SK-N-SH (cell line): ENCODE data around the gene INTS11. TPM values are rescaled to one million over a fixed set of nuclear protein-coding genes. Genes with fewer than 3 reads are reported as not detected.

ENCODE experiments used
- CTCF ChIA-PET: fragments of 300-600, 350-600 bp; formaldehyde crosslinking; extraction: SDS; loops from one replicate; lab custom pipeline; 2021; lab: Yijun Ruan, JAX
- POLR2A ChIA-PET: fragments of 350-600 bp; sonication (Branson Sonifier 250); formaldehyde crosslinking; extraction: SDS; loops from one replicate; lab custom pipeline; 2020; ENCODE audit warnings: antibody characterized with exemption, inconsistent platforms; lab: Yijun Ruan, JAX
- DNase-seq: peaks from one replicate; pipeline ENCODE4 v3.0.0; 2012
- H2AFZ ChIP-seq: fragments of 200-600 bp; sonication (generic); 2 replicates; pipeline ENCODE4 v1.8.1; 2016; ENCODE audit warnings: antibody characterized with exemption, mild to moderate bottlenecking, low read depth
- H3F3A ChIP-seq: fragments of 200-600 bp; sonication (generic); replicated peaks from 2 replicates; pipeline ENCODE3; 2016; ENCODE audit warnings: antibody characterized with exemption, mild to moderate bottlenecking; ENCODE audit not compliant: insufficient read depth
- H3K27ac ChIP-seq, 2 experiments: fragments of 200-500 bp in 1 of 2; fragments of 200-600 bp in 1 of 2; sonication (Bioruptor generic) in 1 of 2; sonication (generic), shearing (Covaris generic) in 1 of 2; 2 replicates each; pipeline versions ENCODE4 v1.5.1 to v1.6.1; 2014 to 2016; ENCODE audit warnings: low read depth in 2 of 2, inconsistent platforms in 1 of 2, low read length in 1 of 2, mild to moderate bottlenecking in 1 of 2, mixed read lengths in 1 of 2
- H3K27me3 ChIP-seq: fragments of 200-600 bp; sonication (generic), shearing (Covaris generic); 2 replicates; pipeline ENCODE4 v1.6.1; 2016; ENCODE audit warnings: mixed run types; ENCODE audit not compliant: insufficient read depth
- H3K36me3 ChIP-seq, 2 experiments: fragments of 200-500 bp in 1 of 2; fragments of 200-600 bp in 1 of 2; sonication (Bioruptor generic) in 1 of 2; sonication (generic) in 1 of 2; replicated peaks in 1 of 2; 2 replicates each; pipeline versions ENCODE3 to v1.5.1; 2014 to 2016; ENCODE audit warnings: low read length in 1 of 2, mild to moderate bottlenecking in 1 of 2; ENCODE audit not compliant: insufficient read depth in 2 of 2, control insufficient read depth in 1 of 2
- H3K4me1 ChIP-seq, 2 experiments: fragments of 200-500 bp in 1 of 2; fragments of 200-600 bp in 1 of 2; sonication (Bioruptor generic) in 1 of 2; sonication (generic), shearing (Covaris generic) in 1 of 2; 2 replicates each; pipeline versions ENCODE4 v1.5.1 to v1.6.1; 2014 to 2016; ENCODE audit warnings: low read depth in 1 of 2, low read length in 1 of 2, mixed run types in 1 of 2; ENCODE audit not compliant: insufficient read depth in 2 of 2, control insufficient read depth in 1 of 2
- H3K4me2 ChIP-seq: fragments of 200-600 bp; sonication (generic), shearing (Covaris generic); 2 replicates; pipeline ENCODE4 v1.6.1; 2017; ENCODE audit warnings: mixed run types
- H3K4me3 ChIP-seq, 2 experiments: fragments of 200-500 bp in 1 of 2; fragments of 200-600 bp in 1 of 2; sonication (Bioruptor generic) in 1 of 2; sonication (generic), shearing (Covaris generic) in 1 of 2; 2 replicates each; pipeline versions ENCODE4 v1.5.1 to v1.8.1; 2014 to 2016; ENCODE audit warnings: low read depth in 2 of 2, inconsistent platforms in 1 of 2, low read length in 1 of 2, mild to moderate bottlenecking in 1 of 2, mixed read lengths in 1 of 2, moderate library complexity in 1 of 2
- H3K79me2 ChIP-seq: fragments of 200-600 bp; sonication (generic); 2 replicates; pipeline ENCODE4 v1.8.1; 2017; ENCODE audit warnings: mild to moderate bottlenecking; ENCODE audit not compliant: insufficient read depth
- H3K9ac ChIP-seq: fragments of 200-600 bp; sonication (generic); 2 replicates; pipeline ENCODE4 v1.6.1; 2017; ENCODE audit warnings: mixed run types
- H3K9me2 ChIP-seq: fragments of 200-600 bp; sonication (generic); 2 replicates; pipeline ENCODE4 v1.6.1; 2017; ENCODE audit warnings: mixed run types
- H3K9me3 ChIP-seq: fragments of 200-600 bp; sonication (generic); 2 replicates; pipeline ENCODE4 v1.6.1; 2017; ENCODE audit warnings: mixed run types, mild to moderate bottlenecking, moderate library complexity
- H4K20me1 ChIP-seq: fragments of 200-600 bp; sonication (generic); 2 replicates; pipeline ENCODE4 v1.6.1; 2017; ENCODE audit warnings: mild to moderate bottlenecking, mixed run types; ENCODE audit not compliant: insufficient read depth
- CHD2 ChIP-seq: fragments of 150-350 bp; IDR thresholded peaks from 2 replicates; pipeline ENCODE4 v1.6.1; 2018; ENCODE audit warnings: low read length; ENCODE audit not compliant: partially characterized antibody
- CTCF ChIP-seq: fragments of 200-600 bp; sonication (generic); IDR thresholded peaks from 2 replicates; pipeline ENCODE4 v1.6.1; 2017; ENCODE audit warnings: antibody characterized with exemption, mild to moderate bottlenecking, moderate library complexity
- ELF1 ChIP-seq: IDR thresholded peaks from 2 replicates; pipeline ENCODE4 v1.4.0; 2012
- EP300 ChIP-seq, 2 experiments: IDR thresholded peaks; 2 replicates each; pipeline versions ENCODE4 v1.4.0 to v1.6.1; 2012; ENCODE audit warnings: borderline replicate concordance in 1 of 2, low read depth in 1 of 2, low read length in 1 of 2
- EZH2phosphoT487 ChIP-seq: fragments of 200-600 bp; sonication (generic); IDR thresholded peaks from 2 replicates; pipeline ENCODE4 v1.6.1; 2017; ENCODE audit warnings: low read depth, mixed run types, mild to moderate bottlenecking, antibody characterized with exemption, moderate library complexity, borderline replicate concordance
- FOSL2 ChIP-seq: IDR thresholded peaks from 2 replicates; pipeline ENCODE4 v1.4.0; 2012; ENCODE audit warnings: low read depth, mild to moderate bottlenecking, moderate library complexity, borderline replicate concordance
- GABPA ChIP-seq: IDR thresholded peaks from 2 replicates; pipeline ENCODE4 v1.4.0; 2012; ENCODE audit warnings: low read depth, mild to moderate bottlenecking
- GATA2 ChIP-seq: sonication (generic); formaldehyde crosslinking; IDR thresholded peaks from 2 replicates; pipeline ENCODE4 v1.5.0; 2020; ENCODE audit warnings: mild to moderate bottlenecking, missing genetic modification reagents
- IRF3 ChIP-seq: fragments of 150-350 bp; IDR thresholded peaks from 2 replicates; pipeline ENCODE4 v1.6.1; 2016; ENCODE audit warnings: mild to moderate bottlenecking, low read depth, low read length
- JUND ChIP-seq: IDR thresholded peaks from 2 replicates; pipeline ENCODE4 v1.4.0; 2012
- NFIC ChIP-seq: IDR thresholded peaks from 2 replicates; pipeline ENCODE4 v1.4.0; 2012; ENCODE audit warnings: borderline replicate concordance
- NRF1 ChIP-seq: IDR thresholded peaks from 2 replicates; pipeline ENCODE4 v1.6.1; 2012; ENCODE audit warnings: low read depth, mild to moderate bottlenecking, low read length
- PBX3 ChIP-seq: IDR thresholded peaks from 2 replicates; pipeline ENCODE4; 2012
- RAD21 ChIP-seq: IDR thresholded peaks from 2 replicates; pipeline ENCODE4 v1.6.1; 2012; ENCODE audit warnings: mild to moderate bottlenecking, low read length
- REST ChIP-seq: IDR thresholded peaks from 2 replicates; pipeline ENCODE4 v1.6.1; 2012; ENCODE audit warnings: mild to moderate bottlenecking, low read depth, low read length, moderate library complexity
- RXRA ChIP-seq: IDR thresholded peaks from 2 replicates; pipeline ENCODE4 v1.4.0; 2012; ENCODE audit warnings: low read depth, mild to moderate bottlenecking, borderline replicate concordance
- SIN3A ChIP-seq: IDR thresholded peaks from 2 replicates; pipeline ENCODE4 v1.6.1; 2012; ENCODE audit warnings: low read depth, mild to moderate bottlenecking, low read length, moderate library complexity, borderline replicate concordance
- SMC3 ChIP-seq: IDR thresholded peaks from 2 replicates; pipeline ENCODE4 v1.6.1; 2012; ENCODE audit warnings: low read depth, low read length, improper control_type of control experiment
- TAF1 ChIP-seq: IDR thresholded peaks from 2 replicates; pipeline ENCODE4 v1.6.1; 2012; ENCODE audit warnings: low read depth, mild to moderate bottlenecking, low read length, moderate library complexity, borderline replicate concordance
- TCF12 ChIP-seq: IDR thresholded peaks from 2 replicates; pipeline ENCODE4 v1.4.0; 2012
- YY1 ChIP-seq: IDR thresholded peaks from 2 replicates; pipeline ENCODE4 v1.4.0; 2012; ENCODE audit warnings: low read depth, mild to moderate bottlenecking
- WGBS: methylation state at CpG from one replicate; pipeline ENCODE4 v1.1.6; 2017; ENCODE audit warnings: low lambda C conversion rate; 5-methylcytosine and 5-hydroxymethylcytosine counted together
- polyA plus RNA-seq, 3 experiments: library from polyadenylated mRNA; depleted of rRNA; stranded (reverse); fragments of >200 nt; gene quantifications; 2 replicates each; pipeline ENCODE4 v1.2.3, GENCODE V29; 2012

INTS11 gene
- polyA plus RNA-seq, 1 of the 3 experiments (the other 2 are of a cell fraction), result 137 TPM

DNA sequence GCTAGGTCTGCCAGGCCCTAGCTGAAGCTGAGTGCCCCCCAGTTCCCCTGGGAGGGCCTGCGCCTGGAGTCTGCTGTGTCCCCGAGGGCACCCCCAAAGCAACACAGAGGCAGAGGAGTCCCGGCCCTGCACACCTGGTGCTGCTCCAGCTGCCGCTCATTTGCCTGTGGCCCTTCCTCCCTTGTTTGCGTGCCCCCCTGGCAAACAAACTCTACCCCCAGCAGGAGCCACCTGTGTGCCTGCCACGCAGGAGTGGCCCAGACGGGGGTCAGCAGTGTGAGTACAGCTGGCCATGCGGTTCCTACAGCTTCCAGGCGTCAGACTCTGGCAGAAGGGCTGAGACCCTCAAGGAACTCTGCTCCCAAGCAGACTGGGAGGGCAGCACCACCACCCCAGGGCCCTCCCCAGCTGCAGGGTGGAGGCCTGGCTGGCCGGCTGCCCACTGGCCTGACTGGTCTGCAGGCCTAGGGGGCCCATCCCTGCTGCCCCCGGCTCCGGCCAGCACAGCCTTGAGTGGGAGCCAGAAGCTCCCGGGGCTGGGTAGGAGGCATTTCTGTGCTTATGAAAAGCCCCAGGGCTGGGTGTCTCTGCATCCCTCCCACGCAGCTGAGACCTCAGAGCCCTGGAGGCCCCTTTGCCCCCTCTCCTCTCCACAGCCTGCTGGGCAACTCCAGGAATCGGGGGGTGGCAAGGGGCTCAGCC lies 6.1 kb upstream of the INTS11 start:
- H3K4me1 ChIP-seq, result peaks cover 0 to 23% of the 10 kb centered on the region in 2 experiments; a peak in 1 of 4 replicates

DNA sequence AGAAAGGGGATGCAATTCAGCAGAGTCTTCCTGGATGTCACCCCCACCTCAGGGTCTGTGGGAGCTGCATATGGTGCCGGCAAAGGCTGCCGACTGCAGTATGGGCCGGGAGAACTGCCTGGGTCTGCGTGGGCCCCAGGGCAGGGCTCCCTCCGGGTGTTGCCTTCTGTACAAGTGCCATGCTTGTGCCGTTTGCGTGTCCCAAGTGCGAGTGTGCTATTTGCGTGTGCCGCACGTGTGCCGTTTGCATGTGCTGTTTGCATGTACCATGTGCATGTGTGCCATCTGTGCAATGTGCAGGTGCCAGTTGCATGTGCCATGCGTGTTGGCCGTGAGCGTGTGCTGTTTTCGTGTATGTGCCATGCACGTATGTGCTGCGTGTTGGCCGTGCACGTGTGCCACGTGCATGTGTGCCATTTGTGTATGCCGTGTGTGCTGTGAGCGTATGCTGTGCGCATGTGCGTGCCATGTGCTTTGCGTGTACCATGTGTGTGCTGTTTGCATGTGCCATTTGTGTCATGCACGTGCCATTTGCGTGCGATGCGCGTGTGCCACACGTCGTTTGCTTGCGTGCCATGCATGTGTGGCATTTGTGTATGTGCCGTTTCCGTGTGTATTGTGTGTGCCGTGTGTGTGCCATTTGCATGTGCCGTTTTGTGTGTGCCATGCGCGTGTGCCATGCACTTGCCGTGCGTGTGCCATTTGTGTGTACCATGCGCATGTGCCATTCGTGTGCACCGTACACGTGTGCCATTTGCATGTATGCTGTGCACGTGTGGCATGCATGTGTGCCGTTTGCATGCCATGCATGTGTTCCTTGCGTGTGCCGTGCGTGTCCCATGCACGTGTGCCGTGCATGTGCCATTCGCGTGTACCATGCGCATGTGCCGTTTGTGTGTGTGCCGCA lies 5.1 kb upstream of the INTS11 start:
- H3K9me2 ChIP-seq, result no peaks in the 10 kb centered on the region
- peaks cover 23% of the 10 kb centered on the region for H3K79me2 ChIP-seq
- peaks cover 0 to 14% of the 10 kb centered on the region in 2 experiments for H3K36me3 ChIP-seq
- peaks cover 5% of the 10 kb centered on the region for H3F3A ChIP-seq
- peaks cover 0 to 26% of the 10 kb centered on the region in 2 experiments; a peak in 1 of 4 replicates for H3K4me1 ChIP-seq
- H3K27ac ChIP-seq, result no peak overlapping the region
- no peak for DNase-seq
- POLR2A ChIA-PET, result no interaction called here
- H3K4me2 ChIP-seq, result no peak overlapping the region
- H3K9ac ChIP-seq, result no peak overlapping the region
- 89% methylated on average over 49 of the region's 58 CpGs for WGBS
- H3K9me3 ChIP-seq, result no peaks in the 10 kb centered on the region
- H3K27me3 ChIP-seq, result no peaks in the 10 kb centered on the region
- no peak overlapping the region for H3K4me3 ChIP-seq
- no peaks in the 10 kb centered on the region for H4K20me1 ChIP-seq
- CTCF ChIA-PET, result interaction anchor here (0.7 to 1.9 kb wide), 5 partner anchors 14 to 1190 kb away, joined by 3 to 7 read pairs (median 3); no protein-coding TSS in a partner anchor
- H2AFZ ChIP-seq, result no peak overlapping the region
- no peak for TF ChIP-seq EP300 (IDR thresholded peaks at IDR 0.05; ENCODE audit: borderline replicate concordance in 1 of 2, low read depth in 1 of 2, low read length in 1 of 2)
- no peak for TF ChIP-seq IRF3
- TF ChIP-seq TCF12, result no peak
- TF ChIP-seq GATA2, result no peak
- no peak for TF ChIP-seq ELF1
- TF ChIP-seq CTCF, result no peak
- no peak for TF ChIP-seq REST
- no peak for TF ChIP-seq CHD2

More for the DNA sequence above, 6.1 kb upstream of the INTS11 start:
- Histone ChIP-seq H3K9me3 (no peaks in the 10 kb centered on the region), H3K36me3 (peaks cover 0 to 17% of the 10 kb centered on the region in 2 experiments), H3K27ac (no peak overlapping the region), H3K4me2 (no peak overlapping the region), H3K27me3 (no peaks in the 10 kb centered on the region), H3K9ac (no peak overlapping the region), H2AFZ (no peak overlapping the region), H3K79me2 (peaks cover 14% of the 10 kb centered on the region), H3K9me2 (no peaks in the 10 kb centered on the region), H4K20me1 (no peaks in the 10 kb centered on the region), H3F3A (peaks cover 5% of the 10 kb centered on the region), H3K4me3 (no peak overlapping the region)
- ChIA-PET CTCF (interaction anchor here (0.7 to 1.9 kb wide), 5 partner anchors 13 to 1189 kb away, joined by 3 to 7 read pairs (median 3); no protein-coding TSS in a partner anchor), POLR2A (no interaction called here)
- TF ChIP-seq EP300 (IDR thresholded peaks at IDR 0.05; ENCODE audit: borderline replicate concordance in 1 of 2, low read depth in 1 of 2, low read length in 1 of 2), result no peak
- no peak for TF ChIP-seq NFIC
- TF ChIP-seq TAF1, result no peak
- TF ChIP-seq NRF1, result no peak
- no peak for TF ChIP-seq JUND
- no peak for TF ChIP-seq RAD21
- no peak for TF ChIP-seq PBX3
- no peak for TF ChIP-seq FOSL2
- TF ChIP-seq RXRA, result no peak
- TF ChIP-seq GABPA, result no peak
- TF ChIP-seq SMC3, result no peak
- TF ChIP-seq EZH2phosphoT487, result no peak
- TF ChIP-seq TCF12, result no peak
- no peak for TF ChIP-seq SIN3A
- no peak for TF ChIP-seq GATA2
- TF ChIP-seq YY1, result no peak
- DNase-seq, result peak; percentile 56
- WGBS, result 35% methylated on average over 3 of the region's 15 CpGs
